Peyer's patch (tissue), 4 donors: Measurements from ENCODE around the gene HSPA4.

Experiments used
- CTCF ChIP-seq, 6 experiments: fragments of 450-650 bp in 4 of 6; fragments of 200-600 bp in 2 of 6; sonication (generic) in 1 of 6; IDR thresholded peaks; one replicate each; pipeline ENCODE4 v1.5.1; 2017 to 2019; ENCODE audit warnings: antibody characterized with exemption in 6 of 6, mild to moderate bottlenecking in 3 of 6, moderate library complexity in 1 of 6
- POLR2A ChIP-seq, 2 donors: fragments of 450-650 bp; IDR thresholded peaks; one replicate each; pipeline ENCODE4 v1.5.1; 2017; ENCODE audit warnings: antibody characterized with exemption in 2 of 2, mild to moderate bottlenecking in 2 of 2, moderate library complexity in 2 of 2

- TF ChIP-seq CTCF (IDR thresholded peaks at IDR 0.05), result no peak
- no peak for TF ChIP-seq POLR2A (IDR thresholded peaks at IDR 0.05)
These were observed 20.2 kb downstream of the HSPA4 start for GRCh38 chr5:133072021-133072420.
